ENCODE results near the gene SMPDL3B.
"Not testable (repeated sequence)": the region's sequence is repeated elsewhere in the genome, so short reads cannot be mapped to it uniquely, and the experiment has no call there.

SMPDL3B gene

DNA sequence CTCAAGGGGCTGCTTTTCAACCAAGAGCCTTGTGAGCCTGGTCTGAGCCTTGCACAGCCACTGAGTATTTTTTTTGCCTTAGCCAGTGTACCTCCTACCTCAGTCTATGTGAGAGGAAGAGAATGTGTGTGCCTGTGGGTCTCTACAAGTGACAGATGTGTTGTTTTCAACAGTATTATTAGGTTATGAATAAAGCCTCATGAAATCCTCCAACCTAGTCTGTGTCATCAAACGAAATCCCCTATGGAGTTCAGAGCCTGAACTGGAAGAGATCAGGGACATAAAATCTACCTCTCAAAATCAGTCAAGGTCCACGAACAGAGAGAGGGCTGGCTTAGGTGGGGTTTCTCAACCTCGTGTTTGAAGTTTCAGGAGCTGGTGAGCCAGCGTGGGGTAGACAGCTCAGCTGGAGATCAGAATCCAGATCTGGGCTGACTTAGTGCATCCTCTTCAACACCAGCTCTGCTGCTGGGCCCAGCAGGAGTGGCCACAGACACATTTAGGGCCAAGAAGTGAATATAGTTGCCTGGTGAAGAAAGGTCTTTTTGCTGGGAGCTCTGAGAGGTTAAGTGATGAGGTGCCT lies 33.2 kb downstream of the SMPDL3B start:
- DNase-seq (ENCODE audit: extremely low read depth in 1 of 2, low read depth in 1 of 2), result peak in 1 of 2 donors; percentile 25

GRCh38 chr1:27968692-27969091 lies 33.9 kb downstream of the SMPDL3B start:
- DNase-seq (ENCODE audit: extremely low read depth in 1 of 2, low read depth in 1 of 2), result peak in 1 of 2 donors; percentile 17

GRCh38 chr1:27970401-27970800 lies 35.6 kb downstream of the SMPDL3B start:
- DNase-seq (ENCODE audit: extremely low read depth in 1 of 2, low read depth in 1 of 2), result no peak

DNA sequence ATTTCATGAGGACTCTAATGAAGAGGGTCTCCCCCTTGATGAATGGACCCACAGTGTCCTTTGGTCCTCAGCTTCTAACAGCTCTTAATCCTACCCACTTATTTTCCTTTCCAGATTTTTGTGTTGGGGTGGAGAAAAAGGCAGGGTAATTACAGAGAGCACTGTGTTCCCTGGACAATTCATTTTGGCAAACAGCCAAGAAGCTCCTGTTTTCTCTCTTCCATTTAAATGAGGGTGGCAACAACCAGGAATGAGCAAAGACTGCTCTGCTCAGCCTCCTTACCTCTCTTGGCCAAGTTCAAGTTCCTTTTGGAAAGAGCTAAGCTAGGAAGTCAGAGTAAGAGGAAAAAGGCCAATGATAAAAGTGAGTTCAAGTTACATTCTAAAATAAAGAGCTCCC lies 36.9 kb downstream of the SMPDL3B start:
- DNase-seq (ENCODE audit: extremely low read depth in 1 of 2, low read depth in 1 of 2), result no peak

- DNase-seq (ENCODE audit: extremely low read depth in 1 of 2, low read depth in 1 of 2), result no peak
Observed at GRCh38 chr1:27972141-27972540, 37.3 kb downstream of the SMPDL3B start.

- DNase-seq (ENCODE audit: extremely low read depth in 1 of 2, low read depth in 1 of 2), result no peak
Observed at GRCh38 chr1:27973771-27974416, 39.1 kb downstream of the SMPDL3B start.

- DNase-seq (ENCODE audit: extremely low read depth in 1 of 2, low read depth in 1 of 2), result no peak
Observed at GRCh38 chr1:27974417-27974781, 39.6 kb downstream of the SMPDL3B start.

GRCh38 chr1:27979151-27979858 lies 44.5 kb downstream of the SMPDL3B start:
- DNase-seq (ENCODE audit: extremely low read depth in 1 of 2, low read depth in 1 of 2), result no peak

GRCh38 chr1:27979859-27980201 lies 45.0 kb downstream of the SMPDL3B start:
- DNase-seq (ENCODE audit: extremely low read depth in 1 of 2, low read depth in 1 of 2), result no peak

GRCh38 chr1:27980216-27980845 lies 45.5 kb downstream of the SMPDL3B start:
- DNase-seq (ENCODE audit: extremely low read depth in 1 of 2, low read depth in 1 of 2), result no peak

DNA sequence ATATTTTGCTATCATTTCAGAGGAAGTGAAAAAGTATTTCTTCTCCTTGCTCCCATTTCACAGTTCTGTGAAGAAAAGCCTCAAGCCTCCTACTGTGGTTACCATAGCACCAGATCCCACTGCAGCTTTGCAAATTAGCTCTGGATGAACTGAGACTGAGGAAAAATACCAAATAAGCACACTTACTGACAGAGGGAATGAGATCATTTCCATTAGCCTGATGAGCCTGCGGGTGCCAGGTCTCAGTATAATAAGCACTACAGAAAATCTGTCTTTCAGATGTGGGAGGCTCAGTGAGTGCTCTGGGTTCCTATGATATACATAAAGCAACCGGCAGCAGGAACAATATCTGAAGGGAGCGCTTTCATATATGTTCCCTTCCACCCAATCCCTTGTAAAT lies 46.3 kb downstream of the SMPDL3B start:
- DNase-seq (ENCODE audit: extremely low read depth in 1 of 2, low read depth in 1 of 2), result no peak

DNA sequence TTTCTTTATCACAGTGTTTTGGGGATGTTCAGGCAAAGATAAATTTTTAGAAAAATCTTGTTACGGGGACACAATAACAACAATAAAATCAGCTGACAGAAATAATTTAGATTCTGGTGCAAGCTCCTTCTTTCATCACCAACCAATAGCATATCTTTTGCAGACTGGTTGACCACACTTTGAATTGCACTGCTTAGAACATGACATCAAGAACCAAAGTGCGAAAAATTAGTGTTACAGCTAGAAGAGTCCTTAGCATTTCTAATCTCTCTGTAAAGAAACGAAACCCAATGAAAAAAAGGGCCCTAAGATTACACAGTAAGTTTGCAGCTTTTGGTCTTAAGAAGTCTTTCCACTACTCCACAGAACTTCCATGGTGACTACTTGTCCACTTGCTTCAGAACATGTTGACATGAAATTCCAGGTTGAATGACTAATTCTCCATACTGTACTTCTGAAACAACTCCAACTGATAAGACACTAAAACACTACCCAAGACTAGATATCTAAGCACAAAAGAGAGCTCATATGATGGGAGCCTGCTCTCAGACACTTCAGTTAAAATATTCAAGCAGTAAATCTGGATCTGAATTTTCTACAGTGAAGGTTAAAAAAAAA lies 56.2 kb downstream of the SMPDL3B start:
- DNase-seq (ENCODE audit: extremely low read depth in 1 of 2, low read depth in 1 of 2), result no peak

GRCh38 chr1:27992276-27992675 lies 57.5 kb downstream of the SMPDL3B start:
- DNase-seq (ENCODE audit: extremely low read depth in 1 of 2, low read depth in 1 of 2), result peak in 1 of 2 donors; percentile 24

DNA sequence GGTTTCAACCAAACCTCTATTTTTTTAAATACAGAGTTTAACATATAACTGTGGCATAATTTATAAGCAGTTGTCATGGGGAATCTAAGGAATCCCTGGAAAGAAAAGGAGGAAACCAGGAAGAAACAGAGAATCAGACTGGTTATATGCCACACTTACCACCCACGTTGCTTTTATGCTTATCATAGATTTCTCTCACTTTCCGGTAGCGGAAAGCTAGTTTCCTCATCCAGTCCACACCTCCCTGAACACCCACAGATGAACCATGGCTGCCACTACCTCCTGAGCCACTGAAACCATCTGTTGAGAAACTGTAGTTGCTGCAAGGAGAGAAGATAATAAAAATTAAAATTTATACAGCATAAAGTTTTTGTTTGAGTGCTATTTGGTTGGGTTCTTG lies 58.4 kb downstream of the SMPDL3B start:
- peak in 1 of 2 donors; percentile 6 for DNase-seq (ENCODE audit: extremely low read depth in 1 of 2, low read depth in 1 of 2)

GRCh38 chr1:27994060-27994459 lies 59.3 kb downstream of the SMPDL3B start:
- no peak for DNase-seq (ENCODE audit: extremely low read depth in 1 of 2, low read depth in 1 of 2)

DNA sequence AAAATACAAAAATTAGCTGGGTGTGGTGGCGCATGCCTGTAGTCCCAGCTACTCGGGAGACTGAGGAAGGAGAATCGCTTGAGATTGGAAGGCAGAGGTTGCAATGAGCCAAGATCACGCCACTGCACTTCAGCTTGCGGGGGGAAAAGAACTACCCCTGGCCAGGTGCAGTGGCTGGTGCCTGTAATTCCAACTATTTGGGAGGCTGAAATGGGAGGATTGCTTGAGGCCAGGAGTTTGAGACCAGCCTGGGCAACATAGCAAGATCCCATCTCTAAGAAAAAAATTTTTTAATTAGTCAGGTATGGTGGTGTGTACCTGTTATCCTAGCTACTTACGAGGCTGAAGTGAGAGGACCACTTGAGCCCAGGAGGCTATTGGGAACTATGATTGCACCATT lies 59.7 kb downstream of the SMPDL3B start:
- DNase-seq (ENCODE audit: extremely low read depth in 1 of 2, low read depth in 1 of 2), result not testable (repeated sequence)

GRCh38 chr1:27999055-27999454 lies 64.3 kb downstream of the SMPDL3B start:
- no peak for DNase-seq (ENCODE audit: extremely low read depth in 1 of 2, low read depth in 1 of 2)

DNA sequence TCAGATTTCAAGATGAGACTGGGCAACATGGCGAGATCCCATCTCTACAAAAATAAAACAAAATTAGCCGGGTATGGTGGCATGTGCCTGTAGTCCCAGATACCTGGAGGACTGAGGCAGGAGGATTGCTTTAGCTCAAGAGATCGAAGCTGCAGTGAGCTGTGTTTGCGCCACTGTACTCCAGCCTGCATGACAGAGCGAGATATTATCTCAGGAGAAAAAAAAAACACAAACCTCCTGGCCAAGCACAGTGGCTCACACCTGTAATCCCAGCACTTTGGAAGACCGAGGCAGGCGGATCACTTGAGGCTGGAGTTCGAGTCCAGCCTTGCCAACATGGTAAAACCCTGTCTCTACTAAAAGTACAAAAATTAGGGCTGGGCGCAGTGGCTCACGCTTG lies 67.8 kb downstream of the SMPDL3B start:
- no peak for DNase-seq (ENCODE audit: extremely low read depth in 1 of 2, low read depth in 1 of 2)

DNA sequence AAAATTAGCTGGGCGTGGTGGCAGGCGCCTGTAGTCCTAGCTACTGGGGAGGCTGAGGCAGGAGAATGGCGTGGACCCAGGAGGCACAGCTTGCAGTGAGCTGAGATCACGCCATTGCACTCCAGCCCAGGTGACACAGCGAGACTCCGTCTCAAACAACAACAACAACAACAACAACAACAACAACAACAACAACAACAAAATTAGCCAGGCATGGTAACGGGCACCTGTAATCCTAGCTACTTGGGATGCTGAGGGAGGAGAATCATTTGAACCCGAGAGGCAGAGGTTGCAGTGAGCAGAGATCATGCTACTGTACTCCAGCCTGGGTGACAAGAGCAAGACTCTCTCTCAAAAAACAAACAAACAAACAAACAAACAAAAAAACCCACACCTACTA lies 68.3 kb downstream of the SMPDL3B start:
- DNase-seq (ENCODE audit: extremely low read depth in 1 of 2, low read depth in 1 of 2), result not testable (repeated sequence)
